Memory B cell (primary cell): ENCODE measurements around the gene CDH12.

Experiments
- ATAC-seq: fragments of 150-1000 bp; cut with Tn5 transposase; 2 replicates; pipeline ENCODE4 v1.10.0; 2021; ENCODE audit warnings: low read depth, mild to moderate bottlenecking, moderate library complexity
- DNase-seq, 2 donors: peaks; one replicate each; pipeline ENCODE4 v3.0.0; 2022; ENCODE audit warnings: low spot score in 2 of 2
- H3K27ac Mint-ChIP-seq: one replicate; pipeline ENCODE4 v1.8.0; 2022; ENCODE audit warnings: mild to moderate bottlenecking, moderate library complexity, mixed read lengths
- H3K27me3 Mint-ChIP-seq: one replicate; pipeline ENCODE4 v1.8.0; 2022; ENCODE audit warnings: mixed read lengths
- H3K36me3 Mint-ChIP-seq: one replicate; pipeline ENCODE4 v1.8.0; 2022; ENCODE audit warnings: mild to moderate bottlenecking, mixed read lengths
- H3K4me1 Mint-ChIP-seq: one replicate; pipeline ENCODE4 v1.8.0; 2022; ENCODE audit warnings: mixed read lengths
- H3K4me3 Mint-ChIP-seq: one replicate; pipeline ENCODE4 v1.8.0; 2022; ENCODE audit warnings: mild to moderate bottlenecking, moderate library complexity, mixed read lengths
- H3K9me3 Mint-ChIP-seq: one replicate; pipeline ENCODE4 v1.8.0; 2022; ENCODE audit warnings: mixed read lengths

Gene CDH12

DNA sequence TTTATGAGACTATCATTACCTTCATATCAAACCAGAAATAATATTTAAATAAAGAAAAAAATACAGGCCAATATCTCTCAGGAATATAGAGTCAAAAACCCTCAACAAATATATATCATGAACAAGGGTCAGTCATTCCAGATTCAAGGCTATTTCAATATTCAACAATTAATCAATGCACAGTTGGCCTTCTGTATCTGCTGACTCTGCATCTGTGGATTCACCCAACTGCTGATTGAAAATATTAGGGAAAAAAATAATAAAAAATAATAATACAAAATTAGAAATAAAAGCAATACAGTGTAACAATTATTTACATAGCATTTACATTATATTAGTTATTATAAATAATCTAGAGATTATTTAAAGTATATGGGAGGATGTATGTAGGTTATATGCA is 1114.0 kb downstream of the CDH12 start:
- Mint-ChIP-seq H3K4me1 (no peaks in the 10 kb centered on the region), H3K4me3 (no peak overlapping the region), H3K27me3 (no peaks in the 10 kb centered on the region), H3K27ac (no peak overlapping the region), H3K9me3 (peaks cover under 1% of the 10 kb centered on the region), H3K36me3 (no peaks in the 10 kb centered on the region)
- ATAC-seq, result no peak
- DNase-seq, result no peak

- DNase-seq (no peak), ATAC-seq (no peak)
- H3K27me3 Mint-ChIP-seq, result no peaks in the 10 kb centered on the region
- no peaks in the 10 kb centered on the region for H3K4me1 Mint-ChIP-seq
- no peak overlapping the region for H3K27ac Mint-ChIP-seq
- no peaks in the 10 kb centered on the region for H3K36me3 Mint-ChIP-seq
- H3K4me3 Mint-ChIP-seq, result no peak overlapping the region
- H3K9me3 Mint-ChIP-seq, result peaks cover 1% of the 10 kb centered on the region
These were observed 1129.6 kb downstream of the CDH12 start for GRCh38 chr5:21723500-21723899.

DNA sequence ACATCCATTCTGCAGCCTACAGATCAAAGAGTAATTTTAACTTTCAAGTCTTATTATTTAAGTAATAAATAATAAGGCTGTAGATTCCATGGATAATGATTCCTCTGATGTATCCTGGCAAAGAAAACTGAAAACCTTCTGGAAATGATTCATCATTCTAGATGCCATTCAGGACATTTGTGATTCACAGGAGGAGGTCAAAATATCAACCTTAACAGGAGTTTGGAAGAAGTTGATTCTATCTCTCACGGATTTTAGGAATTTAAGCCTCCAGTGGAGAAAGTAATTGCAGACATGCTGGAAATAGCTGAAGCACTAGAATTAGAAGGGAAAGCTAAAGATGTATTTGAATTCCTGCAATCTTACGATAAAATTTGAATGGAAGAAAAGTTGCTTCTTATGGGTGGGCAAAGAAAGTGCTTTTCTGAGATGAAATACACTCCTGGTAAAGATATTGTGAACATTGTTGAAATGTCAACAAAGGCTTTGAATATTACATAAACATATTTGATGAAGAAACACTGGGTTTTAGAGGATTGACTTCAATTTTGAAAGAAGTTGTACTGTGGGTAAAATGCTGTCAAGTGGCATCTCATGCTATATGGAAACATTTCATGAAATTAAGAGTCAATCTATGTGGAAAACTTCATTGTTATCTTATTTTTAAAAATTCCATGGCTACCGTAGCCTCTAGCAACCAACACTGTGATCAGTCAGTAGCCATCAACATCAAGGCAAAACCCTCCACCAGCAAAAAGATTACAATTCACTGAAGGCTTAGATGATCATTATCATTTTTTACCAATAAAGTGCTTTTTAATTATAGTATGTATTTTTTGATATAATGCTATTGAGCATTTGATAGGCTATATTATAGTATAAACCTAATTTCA is 1141.0 kb downstream of the CDH12 start:
- H3K4me1 Mint-ChIP-seq, result no peaks in the 10 kb centered on the region
- no peak for DNase-seq
- H3K9me3 Mint-ChIP-seq, result no peaks in the 10 kb centered on the region
- H3K4me3 Mint-ChIP-seq, result no peak overlapping the region
- no peak for ATAC-seq
- no peaks in the 10 kb centered on the region for H3K36me3 Mint-ChIP-seq
- no peak overlapping the region for H3K27ac Mint-ChIP-seq
- H3K27me3 Mint-ChIP-seq, result no peaks in the 10 kb centered on the region

DNA sequence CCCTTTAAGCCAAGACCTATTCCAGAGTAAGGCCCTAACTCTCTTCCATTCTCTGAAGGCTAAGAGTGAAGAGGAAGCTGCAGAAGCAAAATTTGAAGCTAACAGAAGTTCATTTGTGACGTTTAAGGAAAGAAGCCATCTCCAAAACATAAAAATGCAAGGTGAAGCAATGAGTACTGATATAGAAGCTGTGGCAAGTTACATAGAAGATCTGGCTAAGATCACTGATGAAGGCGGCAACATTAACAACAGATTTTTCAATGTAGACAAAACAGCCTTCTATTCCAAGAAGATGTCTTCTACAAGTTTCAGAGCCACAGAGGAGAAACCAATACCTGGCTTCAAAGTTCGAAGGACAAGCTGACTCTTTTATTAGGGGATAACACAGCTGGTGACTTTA is 1143.4 kb downstream of the CDH12 start:
- H3K27me3 Mint-ChIP-seq, result no peaks in the 10 kb centered on the region
- DNase-seq, result no peak
- H3K27ac Mint-ChIP-seq, result no peak overlapping the region
- ATAC-seq, result no peak
- no peaks in the 10 kb centered on the region for H3K9me3 Mint-ChIP-seq
- H3K4me1 Mint-ChIP-seq, result no peaks in the 10 kb centered on the region
- no peaks in the 10 kb centered on the region for H3K36me3 Mint-ChIP-seq
- H3K4me3 Mint-ChIP-seq, result no peak overlapping the region

- Mint-ChIP-seq H3K4me3 (no peak overlapping the region), H3K27me3 (no peaks in the 10 kb centered on the region), H3K9me3 (no peaks in the 10 kb centered on the region), H3K4me1 (no peaks in the 10 kb centered on the region), H3K27ac (no peak overlapping the region), H3K36me3 (no peaks in the 10 kb centered on the region)
- ATAC-seq (no peak), DNase-seq (no peak)
These were observed 1148.0 kb downstream of the CDH12 start for GRCh38 chr5:21704974-21705668.

DNA sequence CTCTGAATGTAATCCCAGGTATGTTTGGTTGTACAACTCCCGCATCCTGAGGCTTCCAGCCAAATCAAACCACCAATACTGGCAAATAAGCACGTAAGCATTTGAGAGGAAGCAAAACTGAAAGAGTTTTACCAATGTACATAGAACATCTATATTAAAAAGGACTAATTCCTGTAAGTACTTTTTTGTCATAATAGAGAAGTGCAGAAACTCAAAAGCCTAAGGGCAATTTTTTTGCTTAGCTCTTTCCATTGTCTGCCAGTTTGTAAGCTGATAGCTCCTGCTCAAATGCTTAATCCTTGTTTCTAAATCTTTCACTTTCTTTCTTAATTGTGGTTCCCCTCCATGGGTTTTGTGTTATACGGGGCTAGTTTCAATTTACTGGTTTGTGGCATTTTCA is 1151.8 kb downstream of the CDH12 start:
- Mint-ChIP-seq H3K4me1 (no peaks in the 10 kb centered on the region), H3K27ac (no peak overlapping the region), H3K27me3 (peaks cover 2% of the 10 kb centered on the region), H3K9me3 (peaks cover 2% of the 10 kb centered on the region), H3K36me3 (no peaks in the 10 kb centered on the region), H3K4me3 (no peak overlapping the region)
- DNase-seq (no peak), ATAC-seq (no peak)
